ENCODE measurements around the gene GRM1.

Gene GRM1

DNA sequence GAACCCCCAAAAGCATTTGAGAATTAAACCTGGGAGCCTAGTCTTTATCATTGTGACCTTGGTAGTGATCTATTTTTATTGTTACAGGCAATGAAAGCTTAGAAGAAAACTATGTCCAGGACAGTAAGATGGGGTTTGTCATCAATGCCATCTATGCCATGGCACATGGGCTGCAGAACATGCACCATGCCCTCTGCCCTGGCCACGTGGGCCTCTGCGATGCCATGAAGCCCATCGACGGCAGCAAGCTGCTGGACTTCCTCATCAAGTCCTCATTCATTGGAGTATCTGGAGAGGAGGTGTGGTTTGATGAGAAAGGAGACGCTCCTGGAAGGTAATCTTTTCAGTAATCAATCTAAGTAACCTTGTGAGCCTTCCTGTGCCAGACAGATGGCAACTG lies 323.3 kb downstream of the GRM1 start:
- H3K27me3 ChIP-seq (ENCODE audit: insufficient read depth, low read length) = no peaks in the 10 kb centered on the region
- H3K9me2 ChIP-seq (ENCODE audit: low read depth, low read length) = no peaks in the 10 kb centered on the region
- no peak overlapping the region for H2AFZ ChIP-seq (ENCODE audit: low read length)
- H3K79me2 ChIP-seq (ENCODE audit: insufficient read depth, low read length) = no peaks in the 10 kb centered on the region
- H3K36me3 ChIP-seq (ENCODE audit: insufficient read depth, low read length) = no peaks in the 10 kb centered on the region
- H3K9me3 ChIP-seq (ENCODE audit: low read length) = no peaks in the 10 kb centered on the region
- H3K27ac ChIP-seq (ENCODE audit: low read depth, low read length, poor library complexity, severe bottlenecking) = no peak overlapping the region
- H4K20me1 ChIP-seq (ENCODE audit: insufficient read depth, low read length) = no peaks in the 10 kb centered on the region
- no peak overlapping the region for H3K4me3 ChIP-seq (ENCODE audit: low read depth, low read length, poor library complexity, severe bottlenecking)
- no peak for TF ChIP-seq EZH2 (IDR thresholded peaks at IDR 0.05; ENCODE audit: borderline replicate concordance, low read length)
- TF ChIP-seq, protein P1, sequence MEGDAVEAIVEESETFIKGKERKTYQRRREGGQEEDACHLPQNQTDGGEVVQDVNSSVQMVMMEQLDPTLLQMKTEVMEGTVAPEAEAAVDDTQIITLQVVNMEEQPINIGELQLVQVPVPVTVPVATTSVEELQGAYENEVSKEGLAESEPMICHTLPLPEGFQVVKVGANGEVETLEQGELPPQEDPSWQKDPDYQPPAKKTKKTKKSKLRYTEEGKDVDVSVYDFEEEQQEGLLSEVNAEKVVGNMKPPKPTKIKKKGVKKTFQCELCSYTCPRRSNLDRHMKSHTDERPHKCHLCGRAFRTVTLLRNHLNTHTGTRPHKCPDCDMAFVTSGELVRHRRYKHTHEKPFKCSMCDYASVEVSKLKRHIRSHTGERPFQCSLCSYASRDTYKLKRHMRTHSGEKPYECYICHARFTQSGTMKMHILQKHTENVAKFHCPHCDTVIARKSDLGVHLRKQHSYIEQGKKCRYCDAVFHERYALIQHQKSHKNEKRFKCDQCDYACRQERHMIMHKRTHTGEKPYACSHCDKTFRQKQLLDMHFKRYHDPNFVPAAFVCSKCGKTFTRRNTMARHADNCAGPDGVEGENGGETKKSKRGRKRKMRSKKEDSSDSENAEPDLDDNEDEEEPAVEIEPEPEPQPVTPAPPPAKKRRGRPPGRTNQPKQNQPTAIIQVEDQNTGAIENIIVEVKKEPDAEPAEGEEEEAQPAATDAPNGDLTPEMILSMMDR (IDR thresholded peaks at IDR 0.05; ENCODE audit: low read length) = no peak
- H3K9ac ChIP-seq (ENCODE audit: low read length) = no peak overlapping the region
- no peak overlapping the region for H3K4me2 ChIP-seq (ENCODE audit: low read length)
- no peaks in the 10 kb centered on the region for H3F3A ChIP-seq (ENCODE audit: insufficient read depth, low read length)
- no peaks in the 10 kb centered on the region for H3K4me1 ChIP-seq (ENCODE audit: insufficient read depth, low read length, severe bottlenecking)

DNA sequence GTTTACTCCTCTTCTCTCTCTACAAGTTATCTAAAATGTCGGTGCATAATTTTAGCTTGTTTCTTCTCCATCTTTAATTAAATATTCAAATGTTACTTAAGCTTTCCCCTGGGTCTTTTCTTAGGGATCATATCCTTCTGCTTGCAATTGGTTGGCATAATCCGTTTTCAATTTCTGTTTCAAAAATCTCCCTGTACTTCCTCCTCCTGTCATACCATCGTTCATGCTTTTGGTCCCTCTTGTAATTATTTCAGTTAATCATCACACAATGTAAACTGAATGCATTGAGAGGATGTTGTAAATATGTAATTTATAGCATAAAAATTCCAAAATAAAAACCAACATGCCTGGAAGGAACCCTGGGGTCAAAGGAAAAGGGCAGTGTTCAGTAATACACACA lies 325.6 kb downstream of the GRM1 start:
- H3K36me3 ChIP-seq (ENCODE audit: insufficient read depth, low read length) = no peaks in the 10 kb centered on the region
- no peaks in the 10 kb centered on the region for H4K20me1 ChIP-seq (ENCODE audit: insufficient read depth, low read length)
- no peaks in the 10 kb centered on the region for H3K9me3 ChIP-seq (ENCODE audit: low read length)
- no peaks in the 10 kb centered on the region for H3F3A ChIP-seq (ENCODE audit: insufficient read depth, low read length)
- no peaks in the 10 kb centered on the region for H3K79me2 ChIP-seq (ENCODE audit: insufficient read depth, low read length)
- H3K27me3 ChIP-seq (ENCODE audit: insufficient read depth, low read length) = no peaks in the 10 kb centered on the region
- TF ChIP-seq, protein P1 (IDR thresholded peaks at IDR 0.05; ENCODE audit: low read length) = no peak
- no peak for TF ChIP-seq EZH2 (IDR thresholded peaks at IDR 0.05; ENCODE audit: borderline replicate concordance, low read length)
- no peak overlapping the region for H2AFZ ChIP-seq (ENCODE audit: low read length)
- no peak overlapping the region for H3K9ac ChIP-seq (ENCODE audit: low read length)
- H3K4me1 ChIP-seq (ENCODE audit: insufficient read depth, low read length, severe bottlenecking) = no peaks in the 10 kb centered on the region
- H3K9me2 ChIP-seq (ENCODE audit: low read depth, low read length) = no peaks in the 10 kb centered on the region
- no peak overlapping the region for H3K4me3 ChIP-seq (ENCODE audit: low read depth, low read length, poor library complexity, severe bottlenecking)
- no peak overlapping the region for H3K27ac ChIP-seq (ENCODE audit: low read depth, low read length, poor library complexity, severe bottlenecking)
- H3K4me2 ChIP-seq (ENCODE audit: low read length) = no peak overlapping the region

- Histone ChIP-seq H3K36me3 (ENCODE audit: insufficient read depth, low read length) (no peaks in the 10 kb centered on the region), H3F3A (ENCODE audit: insufficient read depth, low read length) (no peaks in the 10 kb centered on the region), H3K27ac (ENCODE audit: low read depth, low read length, poor library complexity, severe bottlenecking) (no peak overlapping the region), H3K9me3 (ENCODE audit: low read length) (no peaks in the 10 kb centered on the region), H4K20me1 (ENCODE audit: insufficient read depth, low read length) (no peaks in the 10 kb centered on the region), H3K9ac (ENCODE audit: low read length) (no peak overlapping the region), H3K4me3 (ENCODE audit: low read depth, low read length, poor library complexity, severe bottlenecking) (no peak overlapping the region), H3K9me2 (ENCODE audit: low read depth, low read length) (no peaks in the 10 kb centered on the region), H3K4me1 (ENCODE audit: insufficient read depth, low read length, severe bottlenecking) (no peaks in the 10 kb centered on the region), H2AFZ (ENCODE audit: low read length) (no peak overlapping the region), H3K27me3 (ENCODE audit: insufficient read depth, low read length) (no peaks in the 10 kb centered on the region), H3K79me2 (ENCODE audit: insufficient read depth, low read length) (no peaks in the 10 kb centered on the region), H3K4me2 (ENCODE audit: low read length) (no peak overlapping the region)
- no peak for TF ChIP-seq EZH2 (IDR thresholded peaks at IDR 0.05; ENCODE audit: borderline replicate concordance, low read length)
- TF ChIP-seq, protein P1 (IDR thresholded peaks at IDR 0.05; ENCODE audit: low read length) = no peak
Observed at GRCh38 chr6:146355521-146356100, 326.7 kb downstream of the GRM1 start.
